ENCODE measurements around the gene STEAP4.
A peak's percentile ranks its signal among the peaks of the same experiment; 100 is the strongest.
"Not testable (repeated sequence)": the region's sequence is repeated elsewhere in the genome, so short reads cannot be mapped to it uniquely, and the experiment has no call there.

STEAP4 gene

DNA sequence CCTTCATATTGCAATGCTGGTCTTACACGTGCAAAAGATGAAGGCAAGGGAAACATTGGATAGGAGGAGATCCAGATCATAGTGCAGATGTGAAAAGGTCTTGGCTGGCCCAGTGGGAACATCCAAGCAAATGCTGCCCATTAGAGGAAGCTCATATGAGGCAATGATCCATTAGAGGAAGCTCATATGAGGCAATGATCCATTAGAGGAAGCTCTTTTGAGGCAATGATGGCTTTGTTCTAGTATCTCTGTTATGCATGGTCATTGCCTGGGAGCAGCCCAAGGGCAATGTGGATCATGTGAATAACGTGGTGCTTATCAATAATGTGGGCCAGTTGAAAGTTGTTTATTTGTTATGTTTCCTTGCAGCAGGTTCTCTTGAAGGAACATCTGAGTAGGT is 37.8 kb downstream of the STEAP4 start:
- DNase-seq: no peak

DNA sequence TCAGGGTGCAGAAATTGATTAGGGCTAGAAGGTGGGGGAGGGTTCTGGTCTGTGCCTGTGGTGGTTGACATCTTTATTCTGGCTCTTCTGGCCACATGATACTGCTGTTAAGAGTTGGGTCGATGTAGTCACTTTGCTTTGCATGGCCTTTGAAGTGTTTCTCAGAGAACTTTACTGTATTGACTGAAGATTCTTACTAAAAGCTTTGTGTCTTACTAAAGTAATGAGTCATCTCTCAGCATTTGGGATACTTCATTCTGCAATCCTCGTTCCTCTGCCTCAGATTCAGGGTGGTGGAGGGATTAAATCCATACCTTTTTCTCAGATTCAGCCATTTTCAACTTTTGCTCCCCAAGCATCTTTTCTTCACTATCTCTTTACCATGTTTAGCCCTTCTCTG is 38.6 kb downstream of the STEAP4 start:
- no peak for DNase-seq

DNA sequence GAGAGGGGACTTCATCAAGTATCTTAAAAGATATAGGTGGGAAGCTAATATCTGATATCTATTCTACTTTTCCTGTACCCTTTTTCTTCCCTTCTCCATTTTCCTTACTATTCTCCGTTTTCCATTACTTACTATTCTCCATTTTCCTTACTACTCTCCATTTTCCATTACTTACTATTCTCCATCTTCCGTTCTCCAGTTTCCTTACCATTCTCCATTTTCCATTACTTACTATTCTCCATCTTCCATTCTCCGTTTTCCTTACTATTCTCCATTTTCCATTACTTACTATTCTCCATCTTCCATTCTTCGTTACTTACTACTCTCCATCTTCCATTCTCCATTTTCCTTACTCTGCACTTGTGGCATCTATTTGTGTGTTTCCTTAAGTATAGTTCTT is 39.3 kb downstream of the STEAP4 start:
- no peak for DNase-seq

DNA sequence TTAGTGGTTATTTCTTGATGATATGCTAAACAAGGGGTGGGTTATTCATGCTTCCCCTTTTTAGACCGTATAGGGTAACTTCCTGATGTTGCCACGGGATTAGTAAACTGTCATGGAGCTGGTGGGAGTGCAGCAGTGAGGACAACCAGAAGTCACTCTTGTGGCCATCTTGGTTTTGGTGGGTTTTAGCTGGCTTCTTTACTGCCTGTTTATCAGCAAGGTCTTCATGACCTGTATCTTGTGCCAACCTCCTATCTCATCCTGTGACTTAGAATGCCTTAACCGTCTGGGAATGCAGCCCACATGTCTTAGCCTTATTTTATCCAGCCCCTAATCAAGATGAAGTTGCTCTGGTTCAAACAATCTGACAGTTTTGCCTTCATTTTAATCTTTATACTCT is 41.7 kb downstream of the STEAP4 start:
- not testable (repeated sequence) for DNase-seq

DNA sequence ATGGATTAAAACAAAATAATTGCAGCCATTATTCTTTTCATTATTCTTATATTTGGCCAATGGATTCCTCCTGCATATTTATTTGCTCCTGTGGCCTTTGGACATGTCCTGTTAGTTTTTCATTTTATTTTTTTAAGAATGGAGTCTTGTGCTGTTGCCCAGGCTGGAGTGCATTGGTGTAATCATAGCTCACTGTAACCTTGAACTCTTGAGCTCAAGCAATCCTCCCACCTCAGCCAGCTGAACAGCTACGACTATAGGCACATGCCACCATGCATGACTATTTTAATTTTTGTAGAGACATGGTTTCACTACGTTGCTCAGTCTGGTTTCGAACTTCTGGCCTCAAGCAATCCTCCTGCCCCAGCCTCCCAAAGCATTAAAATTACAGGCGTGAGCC is 44.1 kb downstream of the STEAP4 start:
- DNase-seq: no peak

DNA sequence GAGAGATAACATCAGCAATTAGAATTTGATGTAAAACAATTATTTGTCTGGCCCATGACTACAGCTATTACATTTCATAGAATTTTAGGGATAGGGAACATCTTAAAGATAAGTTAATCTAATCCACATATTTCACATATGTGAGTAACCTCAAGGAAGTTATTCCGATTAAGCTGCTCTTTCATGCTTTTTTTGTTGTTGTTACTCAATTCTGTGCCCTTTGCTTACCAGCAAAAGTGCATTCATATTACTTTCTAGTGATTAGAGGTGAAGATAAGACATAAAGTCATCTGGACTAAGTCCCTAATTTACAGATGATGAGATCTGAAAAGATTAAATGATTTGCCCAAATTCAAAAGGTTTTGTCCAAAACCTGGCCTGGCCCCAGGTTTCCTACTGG is 46.0 kb downstream of the STEAP4 start:
- no peak for DNase-seq

DNA sequence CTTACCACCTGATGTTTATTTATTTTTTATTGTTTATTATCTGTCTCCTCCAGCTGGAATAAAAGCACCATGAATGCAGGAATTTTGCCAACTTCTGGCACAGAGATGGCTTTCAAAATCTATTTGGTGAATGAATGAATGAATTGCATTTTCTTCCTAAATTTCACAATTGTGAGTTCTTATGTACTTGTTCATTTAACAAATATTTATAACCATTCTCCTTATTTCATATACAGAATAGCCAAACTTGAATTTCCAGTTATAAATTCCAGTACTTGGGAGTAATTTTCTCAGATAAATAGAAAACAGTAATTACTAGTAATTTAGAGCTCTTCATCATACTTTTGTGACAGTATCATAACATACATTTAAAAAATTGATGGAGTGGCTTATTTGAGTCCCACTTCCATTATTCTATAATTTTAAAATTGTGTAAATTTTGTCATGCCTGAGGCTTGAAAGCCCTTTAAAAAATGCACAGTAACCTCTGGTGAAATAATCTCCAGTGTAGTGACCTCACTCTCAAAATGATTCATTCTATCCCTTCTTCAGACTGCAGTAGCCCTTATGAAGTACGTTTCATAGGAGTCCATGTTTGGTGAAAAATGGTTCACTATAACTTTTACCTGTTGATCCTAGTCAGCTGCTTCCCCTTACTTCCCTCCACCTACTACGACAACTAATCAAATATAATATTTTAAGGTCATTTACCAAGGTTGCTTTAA is 46.9 kb downstream of the STEAP4 start:
- DNase-seq: no peak

DNA sequence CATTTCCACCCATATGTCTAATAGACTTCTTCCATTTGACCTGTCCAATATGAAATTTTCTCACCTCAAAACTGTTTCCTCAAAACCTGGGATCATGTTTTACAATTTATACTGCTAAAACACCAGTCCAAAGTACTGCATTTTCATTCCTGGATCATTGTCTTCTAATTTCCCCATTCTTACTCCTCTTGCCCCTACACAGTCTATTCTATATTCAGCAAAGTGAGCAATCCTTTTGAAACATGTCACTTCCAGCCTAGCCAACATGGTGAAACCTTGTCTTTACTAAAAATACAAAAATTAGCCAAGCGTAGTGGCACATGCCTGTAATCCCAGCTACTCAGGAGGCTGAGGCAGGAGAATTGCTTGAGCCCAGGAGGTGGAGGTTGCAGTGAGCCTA is 48.4 kb downstream of the STEAP4 start:
- not testable (repeated sequence) for DNase-seq

DNA sequence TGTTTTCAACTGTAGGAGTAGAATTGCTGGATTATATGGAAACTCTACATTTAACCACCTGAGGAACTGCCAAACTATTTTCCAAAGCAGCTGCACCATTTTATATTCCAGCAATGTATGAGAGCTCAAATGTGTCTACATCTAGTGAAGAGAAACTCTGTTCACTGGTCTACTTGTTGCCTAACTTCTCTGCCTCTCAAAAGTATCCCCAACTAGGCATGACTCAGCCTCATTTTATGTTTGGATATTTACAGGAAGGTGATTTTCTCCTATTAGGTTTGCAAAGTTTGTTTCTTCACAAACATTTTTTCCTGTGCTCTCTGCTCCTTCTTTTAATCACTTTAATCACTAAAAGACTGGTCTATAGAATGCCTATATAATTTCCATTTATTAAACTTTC is 49.8 kb downstream of the STEAP4 start:
- DNase-seq: no peak

DNA sequence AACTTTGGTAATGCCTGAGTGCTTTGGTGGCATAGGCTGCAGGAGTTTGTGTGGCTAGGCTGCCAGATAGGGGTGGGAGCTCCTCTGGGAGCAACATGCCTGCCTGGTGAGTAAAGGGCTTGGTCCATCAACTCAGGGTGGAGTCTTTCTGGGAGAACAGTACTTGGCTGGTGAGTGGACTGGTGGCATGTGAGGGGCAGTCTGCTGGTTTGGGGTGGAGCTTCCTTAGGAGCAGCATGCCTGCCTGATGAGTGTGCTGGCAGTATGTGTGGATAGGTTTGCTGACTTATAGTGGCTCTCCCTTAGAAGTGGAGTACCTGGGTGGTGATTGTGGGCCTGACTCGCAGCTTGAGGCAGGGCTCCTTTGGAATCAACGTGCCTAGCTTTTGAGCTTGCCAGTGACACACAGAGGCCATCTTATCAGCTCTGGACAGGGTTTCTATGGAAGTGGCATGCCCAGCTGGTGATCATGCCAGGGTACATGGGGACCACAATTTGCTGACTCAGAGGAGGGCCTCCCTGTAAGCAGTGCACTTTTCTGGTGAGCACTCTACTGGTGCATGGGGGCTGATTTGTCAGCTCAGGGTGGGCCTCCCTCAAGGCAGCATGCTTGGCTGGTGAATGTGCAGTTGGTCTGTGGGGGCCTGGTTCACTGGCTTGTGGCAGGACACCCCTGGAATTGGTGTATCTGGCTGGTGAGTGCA is 51.8 kb downstream of the STEAP4 start:
- DNase-seq: no peak

DNA sequence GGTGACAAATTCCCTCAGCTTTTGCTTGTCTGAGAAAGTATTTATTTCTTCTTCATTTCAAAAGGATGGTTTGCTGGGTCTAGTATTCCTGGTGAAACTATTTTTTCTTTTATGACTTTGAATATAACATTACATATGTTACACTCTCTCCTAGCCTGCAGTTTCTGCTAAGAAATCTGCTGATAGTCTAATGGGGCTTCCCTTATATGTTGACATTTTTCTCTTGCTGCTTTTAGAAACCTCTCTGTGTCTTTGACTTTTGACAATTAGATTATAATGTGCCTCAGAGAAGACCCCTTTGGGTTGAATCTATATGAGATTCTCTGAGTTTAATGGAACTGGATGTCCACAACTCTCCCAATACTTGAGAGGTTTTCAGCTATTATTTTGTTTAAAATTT is 53.1 kb downstream of the STEAP4 start:
- no peak for DNase-seq

DNA sequence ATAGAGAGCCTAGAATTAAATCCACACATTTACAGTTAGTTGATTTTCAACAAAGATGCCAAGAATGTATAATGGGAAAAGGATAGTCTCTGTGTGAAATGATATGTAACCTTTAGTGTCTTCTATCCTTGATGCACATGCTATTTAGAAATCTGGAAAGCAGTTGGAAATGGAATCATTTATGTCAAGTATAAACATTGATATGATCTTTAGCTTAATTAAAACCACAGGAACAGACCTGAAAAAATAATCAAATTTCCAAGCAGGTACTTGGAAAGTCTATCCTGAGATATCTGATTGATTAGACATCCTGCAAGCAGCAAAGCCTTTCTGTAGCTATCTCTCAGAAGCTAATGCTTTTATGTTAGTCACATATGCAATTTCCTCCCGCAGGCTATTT is 62.4 kb downstream of the STEAP4 start:
- DNase-seq: no peak

DNA sequence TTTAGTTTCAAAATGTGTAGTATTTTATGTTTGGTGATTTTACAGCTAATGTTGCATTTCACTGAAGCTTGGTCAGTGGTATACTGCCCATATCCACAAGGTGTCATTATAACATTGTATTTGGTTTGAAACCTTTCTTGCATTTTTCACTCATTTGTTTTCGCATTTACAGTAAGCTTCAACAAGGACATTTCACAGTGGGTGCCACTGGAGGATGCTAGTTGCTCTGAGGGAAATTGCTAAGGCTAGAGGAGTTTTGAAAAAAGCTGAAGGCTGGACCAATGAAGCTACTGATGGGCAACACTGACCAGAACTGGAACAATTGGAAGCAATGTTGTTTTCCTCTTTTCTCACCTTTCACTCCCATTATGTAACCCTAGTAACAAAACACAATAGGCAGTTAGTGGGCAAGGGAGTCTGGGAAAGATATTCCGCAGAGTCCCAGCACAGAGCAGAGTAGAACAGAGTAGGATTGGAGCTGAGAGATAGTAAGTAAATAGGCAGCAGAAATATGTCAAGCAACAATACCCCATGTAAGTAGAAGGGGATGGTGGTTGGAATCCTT is 63.3 kb downstream of the STEAP4 start:
- peak in 13 of 56 donors; percentile 1 to 7 (median 4) for DNase-seq

DNA sequence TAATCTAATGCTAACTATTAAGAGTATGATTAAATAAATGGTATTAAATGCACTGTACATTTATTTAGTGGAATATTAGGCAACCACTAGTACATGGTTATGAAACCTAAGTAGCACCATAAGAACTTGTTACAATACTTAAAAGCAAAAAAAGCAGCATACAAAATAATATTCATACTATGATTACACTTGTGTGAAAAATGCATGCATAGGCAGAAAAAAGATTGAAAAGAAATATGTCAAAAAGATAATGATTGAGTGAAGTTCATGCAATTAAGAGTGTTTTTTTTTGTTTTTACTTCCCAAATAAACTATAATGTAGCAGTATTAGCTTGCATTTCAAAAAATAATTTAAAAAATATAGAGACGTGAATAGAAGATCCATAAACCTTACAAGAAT is 66.8 kb downstream of the STEAP4 start:
- no peak for DNase-seq

DNA sequence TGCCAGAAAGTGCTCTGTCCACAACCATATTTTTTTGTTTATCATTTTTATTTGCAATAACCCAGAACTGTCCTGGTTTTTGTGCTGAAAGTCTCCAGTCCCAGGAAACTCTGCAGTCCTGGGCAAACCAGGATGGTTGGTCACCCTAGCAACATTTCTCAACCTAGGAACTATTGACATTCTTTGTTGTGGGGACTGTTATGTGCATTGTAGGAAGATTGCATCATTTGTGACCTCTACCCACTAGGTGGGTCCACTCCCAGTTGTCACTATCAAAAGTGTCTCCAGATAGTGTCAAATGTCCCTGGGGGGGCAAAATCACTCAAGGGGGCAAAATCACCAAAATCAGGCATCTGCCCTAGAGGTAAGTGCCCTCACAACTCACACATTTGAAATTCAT is 72.9 kb downstream of the STEAP4 start:
- DNase-seq: no peak

DNA sequence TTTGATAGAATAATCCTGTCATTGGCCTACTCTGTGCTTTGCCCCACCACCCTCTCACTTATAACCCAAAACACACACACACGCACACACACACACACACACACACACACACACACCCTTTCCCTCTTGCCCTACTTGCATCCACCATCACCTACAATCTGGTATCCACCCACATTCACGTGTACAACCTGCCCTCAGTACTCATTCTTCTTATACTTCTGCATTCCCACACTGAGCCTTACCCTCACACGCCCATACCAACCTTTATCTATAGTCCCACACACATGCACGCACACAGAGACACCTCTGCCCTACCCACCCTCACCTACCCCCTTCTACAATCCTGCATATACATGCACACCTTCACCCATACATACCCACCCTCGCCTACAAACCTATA is 76.0 kb downstream of the STEAP4 start:
- no peak for DNase-seq

DNA sequence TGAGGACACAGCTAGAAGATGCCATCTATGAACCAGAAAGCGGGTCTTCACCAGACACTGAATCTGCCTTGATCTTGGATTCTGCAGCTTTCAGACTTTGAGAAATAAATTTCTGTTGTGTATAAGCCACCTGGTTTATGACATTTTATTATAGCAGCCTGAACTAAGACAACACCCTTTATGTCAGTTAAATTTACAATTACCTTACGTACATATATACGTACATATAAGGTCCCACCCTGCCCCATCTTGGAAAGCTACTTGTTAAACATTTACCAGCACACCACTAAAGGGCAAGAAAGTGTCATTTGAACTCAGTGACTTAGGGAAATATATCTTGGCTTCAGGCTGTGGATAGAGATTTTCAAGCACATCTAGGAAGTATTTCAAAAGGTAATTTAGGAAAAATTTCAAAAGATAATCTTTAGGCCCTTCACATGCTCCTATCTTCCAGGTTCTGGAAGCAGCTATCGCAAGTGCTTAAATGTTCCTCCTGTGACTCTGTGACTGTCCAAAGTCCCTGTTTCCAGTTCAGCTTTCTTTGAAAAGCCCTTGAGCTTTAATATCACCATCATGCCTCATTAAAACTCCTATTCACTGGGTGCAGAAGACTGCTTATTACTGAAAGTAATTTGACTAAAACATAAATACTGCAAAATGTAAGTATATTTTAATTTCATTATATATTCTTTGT is 77.2 kb downstream of the STEAP4 start:
- no peak for DNase-seq

DNA sequence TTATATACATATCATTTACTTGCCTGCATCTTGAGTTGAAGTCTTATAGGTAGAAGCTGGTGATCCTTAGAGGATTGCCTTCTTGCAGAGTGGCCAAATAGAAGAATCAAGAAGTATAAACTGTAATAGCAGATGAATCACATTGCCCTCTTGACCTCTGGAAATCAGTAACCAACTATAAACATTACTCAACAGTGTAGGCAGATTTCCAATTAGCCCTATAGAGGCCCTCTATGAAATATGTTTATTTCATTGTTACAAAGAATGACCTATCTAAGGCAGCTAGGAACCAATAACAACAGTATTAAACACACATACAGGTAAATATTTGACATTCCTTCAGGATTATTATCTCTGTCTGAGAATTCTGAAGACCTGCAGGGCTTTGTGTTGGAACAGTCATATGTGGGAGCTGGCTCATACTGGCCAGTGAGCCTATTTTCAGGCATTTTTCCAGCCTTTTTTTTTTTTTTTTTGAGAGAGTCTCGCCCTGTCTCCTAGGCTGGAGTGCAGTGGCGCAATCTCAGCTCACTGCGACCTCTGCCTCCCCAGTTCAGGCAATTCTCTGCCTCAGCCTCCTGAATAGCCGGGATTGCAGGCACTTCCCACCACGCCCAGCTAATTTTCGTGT is 79.7 kb downstream of the STEAP4 start:
- DNase-seq: no peak

DNA sequence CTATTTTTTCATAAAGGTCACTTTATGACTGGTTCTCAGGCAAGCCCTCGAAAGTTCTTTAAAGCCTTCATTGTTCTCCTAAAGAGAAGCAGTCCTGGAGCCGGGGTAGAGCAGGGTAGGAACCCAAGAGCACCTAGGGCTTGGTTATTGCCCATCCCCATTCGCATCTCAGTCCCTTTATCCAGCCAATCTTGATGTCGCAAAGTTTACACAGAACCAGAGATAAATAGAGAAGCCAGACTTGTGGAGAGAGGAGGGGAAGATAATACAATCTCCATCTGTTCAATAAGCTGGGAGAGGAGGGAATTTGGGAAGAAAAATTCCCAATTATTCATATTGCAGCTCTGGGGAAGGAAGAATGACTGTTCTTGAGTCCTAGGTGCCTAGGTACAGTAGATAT is 80.5 kb downstream of the STEAP4 start:
- DNase-seq: no peak

DNA sequence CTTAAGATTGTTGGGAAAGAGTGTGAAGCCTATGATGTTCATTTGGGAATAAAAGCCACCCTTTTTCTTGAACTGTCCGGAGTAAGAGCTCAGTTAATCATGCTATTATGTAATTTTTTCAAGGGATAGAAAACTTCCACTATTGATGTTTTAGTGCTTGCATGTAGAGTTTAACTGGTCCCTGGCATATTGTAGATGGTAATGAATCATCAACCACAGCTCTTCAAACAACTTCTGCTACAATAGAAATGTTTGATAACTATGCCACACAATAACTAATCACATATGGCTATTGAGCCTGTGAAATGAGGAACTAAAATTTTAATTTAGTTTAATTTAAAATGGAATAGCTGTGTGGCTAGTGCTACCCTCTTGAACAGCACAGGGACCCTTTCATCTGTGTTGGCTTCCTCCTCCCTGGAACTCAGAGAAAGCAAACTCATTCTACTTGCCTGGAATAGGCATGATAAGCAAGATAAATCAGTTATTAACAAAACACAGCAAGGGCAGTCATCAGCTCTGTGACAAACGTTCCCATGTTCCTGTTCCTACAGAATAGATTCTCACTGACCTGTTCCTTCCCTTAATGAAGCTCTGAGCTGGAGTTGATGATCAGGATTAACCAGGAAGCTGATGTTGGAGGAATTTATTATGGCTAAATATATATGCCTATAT is 82.0 kb downstream of the STEAP4 start:
- DNase-seq: no peak

DNA sequence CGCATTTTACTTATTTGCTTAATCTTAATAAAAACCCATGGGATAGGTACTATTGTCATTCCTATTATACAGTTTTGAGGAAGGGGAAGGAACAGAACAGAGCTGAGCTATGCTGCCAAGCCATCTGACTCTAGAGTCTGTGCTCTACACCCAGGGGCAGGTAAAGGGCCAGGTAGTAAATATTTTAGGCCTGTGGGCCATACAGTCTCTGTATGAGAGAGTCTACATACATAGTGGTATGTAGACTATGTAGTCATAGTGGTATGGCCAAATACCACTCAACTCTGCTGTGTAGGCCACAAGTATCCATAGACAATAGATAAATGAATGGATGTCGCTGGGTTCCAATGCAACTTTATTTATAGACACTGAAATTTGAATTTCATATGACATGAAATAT is 83.4 kb downstream of the STEAP4 start:
- DNase-seq: no peak
